Tibial artery (tissue), 4 donors: ENCODE data around the gene GALNT6.

Experiments
- DNase-seq, 2 donors: peaks; one replicate each; pipeline ENCODE4 v3.0.0-alpha.2; 2019
- H3K27ac ChIP-seq, 2 donors: fragments of 200-600 bp; sonication (generic) in 1 of 2; 1 replicate in 1 of 2; 2 replicates in 1 of 2; pipeline ENCODE4 v1.5.1; 2018 to 2019; ENCODE audit warnings: mild to moderate bottlenecking in 1 of 2
- H3K27me3 ChIP-seq, 2 donors: fragments of 200-600 bp; sonication (generic) in 1 of 2; one replicate each; pipeline versions ENCODE4 v1.5.1 to v1.6.0; 2016 to 2019
- H3K36me3 ChIP-seq, 3 donors: fragments of 200-600 bp; sonication (generic) in 2 of 3; one replicate each; pipeline ENCODE4 v1.5.1; 2016 to 2019; ENCODE audit warnings: mild to moderate bottlenecking in 2 of 3
- H3K4me1 ChIP-seq, 4 donors: fragments of 200-600 bp; sonication (generic) in 2 of 4; 1 replicate in 3 of 4; 2 replicates in 1 of 4; pipeline ENCODE4 v1.5.1; 2016 to 2019
- H3K4me3 ChIP-seq, 2 donors: fragments of 200-600 bp; sonication (generic) in 1 of 2; 1 replicate in 1 of 2; 2 replicates in 1 of 2; pipeline ENCODE4 v1.5.1; 2018 to 2019; ENCODE audit warnings: mild to moderate bottlenecking in 2 of 2
- H3K9me3 ChIP-seq, 3 donors: fragments of 200-600 bp; sonication (generic) in 1 of 3; one replicate each; pipeline ENCODE4 v1.5.1; 2016 to 2019
- CTCF ChIP-seq, 2 experiments: fragments of 200-600 bp in 1 of 2; fragments of 450-650 bp in 1 of 2; IDR thresholded peaks; one replicate each; pipeline ENCODE4 v1.5.1; 2017 to 2019; ENCODE audit warnings: antibody characterized with exemption in 2 of 2, mild to moderate bottlenecking in 1 of 2, moderate library complexity in 1 of 2
- intact Hi-C: fragments of 100-400 bp; cut with DNase I; formaldehyde crosslinking; loops from one replicate; pipeline ENCODE4 v1.15.0; 2023; ENCODE audit warnings: low total_unique reads

The GALNT6 gene

DNA sequence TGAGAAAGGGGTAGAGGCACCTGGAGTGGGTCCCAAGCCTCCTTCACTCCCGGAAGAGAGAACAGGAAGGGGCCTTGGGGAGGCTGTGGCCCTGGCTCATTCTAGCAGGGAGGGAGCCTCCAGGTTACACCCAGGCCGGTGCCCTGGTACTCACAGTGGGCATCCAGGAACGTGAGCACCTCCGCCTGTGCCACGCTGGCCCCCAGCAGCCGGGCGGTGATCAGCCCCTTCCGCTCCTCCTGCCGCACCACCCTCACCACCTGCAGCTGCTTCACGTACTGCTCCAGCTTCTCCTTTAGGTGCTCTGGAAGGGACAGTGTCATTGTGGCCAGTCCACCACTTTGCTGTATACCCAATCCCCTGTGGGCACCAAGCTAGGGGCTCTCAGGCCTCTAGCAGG, 25.9 kb downstream of the GALNT6 start:
- H3K36me3 ChIP-seq, result peaks cover 0 to 4% (median 0%) of the 10 kb centered on the region in 3 donors
- intact Hi-C loops, result no loop called here
- H3K4me3 ChIP-seq, result no peak overlapping the region
- H3K9me3 ChIP-seq, result no peaks in the 10 kb centered on the region
- no peak for TF ChIP-seq CTCF (IDR thresholded peaks at IDR 0.05)
- no peak for DNase-seq
- H3K27me3 ChIP-seq, result no peaks in the 10 kb centered on the region
- no peak overlapping the region for H3K27ac ChIP-seq
- no peaks in the 10 kb centered on the region for H3K4me1 ChIP-seq

- no peak for TF ChIP-seq CTCF (IDR thresholded peaks at IDR 0.05)
- Histone ChIP-seq H3K36me3 (peaks cover 0 to 11% (median 0%) of the 10 kb centered on the region in 3 donors), H3K27ac (no peak overlapping the region), H3K4me3 (no peak overlapping the region), H3K27me3 (no peaks in the 10 kb centered on the region), H3K9me3 (no peaks in the 10 kb centered on the region), H3K4me1 (no peaks in the 10 kb centered on the region)
- DNase-seq, result no peak
- intact Hi-C loops, result no loop called here
Measured at GRCh38 chr12:51364001-51364400, 27.2 kb downstream of the GALNT6 start.

DNA sequence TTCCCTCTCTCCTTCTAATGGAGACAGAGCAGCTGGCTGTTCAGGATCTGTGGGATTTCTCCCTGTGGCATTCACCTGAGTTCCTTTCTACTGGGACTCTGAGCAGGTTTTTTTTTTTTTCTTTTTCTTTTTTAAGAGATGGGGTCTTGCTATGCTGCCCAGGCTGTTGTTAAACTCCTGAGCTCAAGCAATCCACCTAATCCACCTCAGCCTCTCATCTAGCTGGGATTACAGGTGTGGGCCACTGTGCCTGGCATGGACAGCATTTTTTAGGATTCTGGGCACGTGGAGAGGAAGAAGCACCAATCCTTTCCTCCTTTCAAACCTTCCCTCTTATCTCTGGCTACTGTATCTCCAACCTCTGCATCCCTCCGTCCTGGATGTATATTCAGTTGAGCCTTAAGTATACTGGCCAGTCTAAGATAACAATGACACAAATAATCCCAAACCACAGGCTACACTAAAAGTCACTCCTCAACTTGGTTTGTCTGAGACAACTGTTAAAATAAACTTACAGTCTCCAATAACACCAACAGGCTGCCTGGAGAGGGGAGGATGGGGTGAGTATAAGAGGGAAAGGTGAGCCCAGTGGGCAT, 28.4 kb downstream of the GALNT6 start:
- DNase-seq, result no peak
- intact Hi-C loops, result no loop called here
- no peaks in the 10 kb centered on the region for H3K9me3 ChIP-seq
- no peak for TF ChIP-seq CTCF (IDR thresholded peaks at IDR 0.05)
- H3K36me3 ChIP-seq, result peaks cover 0 to 20% (median 0%) of the 10 kb centered on the region in 3 donors
- H3K4me1 ChIP-seq, result no peaks in the 10 kb centered on the region
- H3K27me3 ChIP-seq, result no peaks in the 10 kb centered on the region
- H3K27ac ChIP-seq, result no peak overlapping the region
- H3K4me3 ChIP-seq, result no peak overlapping the region

- no peak overlapping the region for H3K27ac ChIP-seq
Measured at GRCh38 chr12:51362307-51362706, 28.9 kb downstream of the GALNT6 start.

GRCh38 chr12:51361161-51362016, 29.8 kb downstream of the GALNT6 start:
- Histone ChIP-seq H3K36me3 (peaks cover 0 to 29% (median 0%) of the 10 kb centered on the region in 3 donors), H3K4me1 (no peaks in the 10 kb centered on the region), H3K27me3 (no peaks in the 10 kb centered on the region), H3K9me3 (no peaks in the 10 kb centered on the region), H3K4me3 (no peak overlapping the region), H3K27ac (no peak overlapping the region)
- DNase-seq, result no peak
- intact Hi-C loops, result no loop called here
- no peak for TF ChIP-seq CTCF (IDR thresholded peaks at IDR 0.05)

More at GRCh38 chr12:51362307-51362706, 28.9 kb downstream of the GALNT6 start:
- Histone ChIP-seq H3K9me3 (no peaks in the 10 kb centered on the region), H3K4me1 (no peaks in the 10 kb centered on the region), H3K27me3 (no peaks in the 10 kb centered on the region), H3K4me3 (no peak overlapping the region), H3K36me3 (peaks cover 0 to 25% (median 0%) of the 10 kb centered on the region in 3 donors)
- no peak for TF ChIP-seq CTCF (IDR thresholded peaks at IDR 0.05)
- intact Hi-C loops, result no loop called here
- no peak for DNase-seq
